Measurements from ENCODE around the gene CBLN1.

Gene CBLN1

GRCh38 chr16:49281480-49281842 lies at the start of gene CBLN1:
CBLN1 (minus strand) TSS chr16:49281838; CDS start chr16:49281465, 373 bp downstream.
- peaks cover 3 to 5% of the 10 kb centered on the region in 2 donors for H3K36me3 Mint-ChIP-seq

GRCh38 chr16:49330562-49331201 lies 49.0 kb upstream of the CBLN1 start:
- Mint-ChIP-seq H3K4me1 (no peaks in the 10 kb centered on the region), H3K4me3 (no peak overlapping the region), H3K9me3 (peaks cover 0 to 1% of the 10 kb centered on the region in 2 donors), H3K36me3 (no peaks in the 10 kb centered on the region), H3K27ac (no peak overlapping the region), H3K27me3 (peaks cover 5 to 7% of the 10 kb centered on the region in 2 donors)
- ATAC-seq (replicated peaks) (no peak), DNase-seq (no peak)

More at GRCh38 chr16:49281480-49281842, at the start of gene CBLN1:
- Mint-ChIP-seq H3K27me3 (peaks cover 69 to 83% of the 10 kb centered on the region in 2 donors), H3K9me3 (peaks cover 0 to 4% of the 10 kb centered on the region in 2 donors), H3K27ac (peak within 1 kb of the TSS; percentile 69), H3K4me3 (peak within 1 kb of the TSS; percentile 68 to 81), H3K4me1 (peaks cover 8 to 25% of the 10 kb centered on the region in 2 donors)
- ATAC-seq (replicated peaks) (no peak), DNase-seq (no peak)

- DNase-seq (no peak), ATAC-seq (replicated peaks) (no peak)
- peaks cover 5 to 18% of the 10 kb centered on the region in 2 donors for H3K27me3 Mint-ChIP-seq
- no peaks in the 10 kb centered on the region for H3K36me3 Mint-ChIP-seq
- H3K4me1 Mint-ChIP-seq: no peaks in the 10 kb centered on the region
- H3K9me3 Mint-ChIP-seq: no peaks in the 10 kb centered on the region
- H3K4me3 Mint-ChIP-seq: no peak overlapping the region
- no peak overlapping the region for H3K27ac Mint-ChIP-seq
Observed at GRCh38 chr16:49328325-49328724, 46.7 kb upstream of the CBLN1 start.

- H3K9me3 Mint-ChIP-seq: no peaks in the 10 kb centered on the region
- H3K36me3 Mint-ChIP-seq: no peaks in the 10 kb centered on the region
- no peak overlapping the region for H3K27ac Mint-ChIP-seq
- H3K4me3 Mint-ChIP-seq: no peak overlapping the region
- peaks cover 5 to 18% of the 10 kb centered on the region in 2 donors for H3K27me3 Mint-ChIP-seq
- ATAC-seq (replicated peaks) (no peak), DNase-seq (no peak)
- H3K4me1 Mint-ChIP-seq: no peaks in the 10 kb centered on the region
Observed at GRCh38 chr16:49327466-49327865, 45.8 kb upstream of the CBLN1 start.

- Mint-ChIP-seq H3K27ac (no peak overlapping the region), H3K36me3 (no peaks in the 10 kb centered on the region), H3K9me3 (peaks cover 5 to 7% of the 10 kb centered on the region in 2 donors), H3K4me3 (no peak overlapping the region), H3K27me3 (peaks cover 5 to 18% of the 10 kb centered on the region in 2 donors), H3K4me1 (no peaks in the 10 kb centered on the region)
- ATAC-seq (replicated peaks) (no peak), DNase-seq (no peak)
Observed at GRCh38 chr16:49324703-49325102, 43.1 kb upstream of the CBLN1 start.

GRCh38 chr16:49315602-49316001 lies 34.0 kb upstream of the CBLN1 start:
- Mint-ChIP-seq H3K27me3 (peaks cover 10 to 18% of the 10 kb centered on the region in 2 donors), H3K27ac (no peak overlapping the region), H3K9me3 (peaks cover 6 to 8% of the 10 kb centered on the region in 2 donors), H3K36me3 (no peaks in the 10 kb centered on the region), H3K4me3 (no peak overlapping the region), H3K4me1 (no peaks in the 10 kb centered on the region)
- ATAC-seq (replicated peaks) (no peak), DNase-seq (no peak)

- H3K27ac Mint-ChIP-seq: no peak overlapping the region
- no peaks in the 10 kb centered on the region for H3K36me3 Mint-ChIP-seq
- no peak overlapping the region for H3K4me3 Mint-ChIP-seq
- peaks cover 11 to 18% of the 10 kb centered on the region in 2 donors for H3K27me3 Mint-ChIP-seq
- peaks cover 0 to 2% of the 10 kb centered on the region in 2 donors for H3K9me3 Mint-ChIP-seq
- DNase-seq: no peak
- no peak for ATAC-seq (replicated peaks)
- no peaks in the 10 kb centered on the region for H3K4me1 Mint-ChIP-seq
Observed at GRCh38 chr16:49312389-49312985, 30.8 kb upstream of the CBLN1 start.

GRCh38 chr16:49311823-49312222 lies 30.2 kb upstream of the CBLN1 start:
- no peaks in the 10 kb centered on the region for H3K36me3 Mint-ChIP-seq
- H3K4me1 Mint-ChIP-seq: no peaks in the 10 kb centered on the region
- no peak overlapping the region for H3K4me3 Mint-ChIP-seq
- peaks cover 14 to 18% of the 10 kb centered on the region in 2 donors for H3K27me3 Mint-ChIP-seq
- DNase-seq (no peak), ATAC-seq (replicated peaks) (no peak)
- no peak overlapping the region for H3K27ac Mint-ChIP-seq
- H3K9me3 Mint-ChIP-seq: peaks cover 0 to 2% of the 10 kb centered on the region in 2 donors

- DNase-seq (no peak), ATAC-seq (replicated peaks) (no peak)
- peaks cover 27 to 28% of the 10 kb centered on the region in 2 donors for H3K27me3 Mint-ChIP-seq
- H3K9me3 Mint-ChIP-seq: peaks cover 0 to 2% of the 10 kb centered on the region in 2 donors
- no peaks in the 10 kb centered on the region for H3K4me1 Mint-ChIP-seq
- no peaks in the 10 kb centered on the region for H3K36me3 Mint-ChIP-seq
- no peak overlapping the region for H3K4me3 Mint-ChIP-seq
- H3K27ac Mint-ChIP-seq: no peak overlapping the region
Observed at GRCh38 chr16:49307176-49307575, 25.5 kb upstream of the CBLN1 start.

GRCh38 chr16:49305406-49305805 lies 23.8 kb upstream of the CBLN1 start:
- Mint-ChIP-seq H3K36me3 (no peaks in the 10 kb centered on the region), H3K27ac (no peak overlapping the region), H3K4me1 (no peaks in the 10 kb centered on the region), H3K9me3 (no peaks in the 10 kb centered on the region), H3K27me3 (peaks cover 17 to 20% of the 10 kb centered on the region in 2 donors), H3K4me3 (no peak overlapping the region)
- DNase-seq (no peak), ATAC-seq (replicated peaks) (no peak)

GRCh38 chr16:49292413-49292812 lies 10.8 kb upstream of the CBLN1 start:
- ATAC-seq (replicated peaks): no peak
- Mint-ChIP-seq H3K36me3 (no peaks in the 10 kb centered on the region), H3K9me3 (peaks cover 0 to 2% of the 10 kb centered on the region in 2 donors), H3K27ac (no peak overlapping the region), H3K27me3 (peaks cover 4 to 12% of the 10 kb centered on the region in 2 donors), H3K4me3 (no peak overlapping the region), H3K4me1 (no peaks in the 10 kb centered on the region)
- no peak for DNase-seq

GRCh38 chr16:49287572-49287971 lies 5.9 kb upstream of the CBLN1 start:
- H3K9me3 Mint-ChIP-seq: peaks cover 2 to 3% of the 10 kb centered on the region in 2 donors
- no peak overlapping the region for H3K4me3 Mint-ChIP-seq
- H3K36me3 Mint-ChIP-seq: peaks cover 1 to 3% of the 10 kb centered on the region in 2 donors
- no peak for ATAC-seq (replicated peaks)
- DNase-seq: no peak
- no peak overlapping the region for H3K27ac Mint-ChIP-seq
- peaks cover 0 to 3% of the 10 kb centered on the region in 2 donors for H3K4me1 Mint-ChIP-seq
- H3K27me3 Mint-ChIP-seq: peaks cover 28 to 44% of the 10 kb centered on the region in 2 donors

GRCh38 chr16:49284962-49285361 lies 3.3 kb upstream of the CBLN1 start:
- no peak overlapping the region for H3K27ac Mint-ChIP-seq
- peaks cover 7 to 9% of the 10 kb centered on the region in 2 donors for H3K4me1 Mint-ChIP-seq
- no peak for DNase-seq
- H3K9me3 Mint-ChIP-seq: peaks cover 2 to 4% of the 10 kb centered on the region in 2 donors
- H3K4me3 Mint-ChIP-seq: no peak overlapping the region
- H3K27me3 Mint-ChIP-seq: peaks cover 41 to 55% of the 10 kb centered on the region in 2 donors
- ATAC-seq (replicated peaks): no peak
- H3K36me3 Mint-ChIP-seq: peaks cover 3 to 5% of the 10 kb centered on the region in 2 donors

- ATAC-seq (replicated peaks) (no peak), DNase-seq (no peak)
- Mint-ChIP-seq H3K4me3 (no peak overlapping the region), H3K36me3 (peaks cover 3 to 5% of the 10 kb centered on the region in 2 donors), H3K4me1 (peaks cover 7 to 18% of the 10 kb centered on the region in 2 donors), H3K27ac (peak overlapping the region; percentile 25), H3K9me3 (peaks cover 0 to 4% of the 10 kb centered on the region in 2 donors), H3K27me3 (peaks cover 55 to 69% of the 10 kb centered on the region in 2 donors)
Observed at GRCh38 chr16:49283376-49284049, 1.9 kb upstream of the CBLN1 start.

All from stimulated activated naive B cell treated with anti-CD40 and anti-IgM and Interleukin-4, amounts not matched to agents 10 μg/mL and 1 μg/mL and 100 μg/mL, for 72 hours (primary cell).